GM21447 (cell line): ENCODE results near the gene ETV3.

ENCODE experiments used
- ATAC-seq: cut with Tn5 transposase; IDR thresholded peaks from one replicate; pipeline ENCODE4 v1.9.1; 2021; ENCODE audit not compliant: unreplicated experiment

ETV3 gene

GRCh38 chr1:157162345-157162744 is 24.1 kb upstream of the ETV3 start:
- ATAC-seq, result no peak

- no peak for ATAC-seq
Measured at GRCh38 chr1:157161901-157162300, 23.7 kb upstream of the ETV3 start.

- no peak for ATAC-seq
Measured at GRCh38 chr1:157158967-157159366, 20.8 kb upstream of the ETV3 start.

- no peak for ATAC-seq
Measured at GRCh38 chr1:157157501-157158190, 19.5 kb upstream of the ETV3 start.

- no peak for ATAC-seq
Measured at GRCh38 chr1:157156058-157156541, 17.9 kb upstream of the ETV3 start.

- ATAC-seq, result no peak
Measured at GRCh38 chr1:157155658-157156057, 17.5 kb upstream of the ETV3 start.

- no peak for ATAC-seq
Measured at GRCh38 chr1:157154940-157155514, 16.8 kb upstream of the ETV3 start.

GRCh38 chr1:157154291-157154690 is 16.1 kb upstream of the ETV3 start:
- ATAC-seq, result no peak

GRCh38 chr1:157153746-157154145 is 15.6 kb upstream of the ETV3 start:
- ATAC-seq, result no peak

- no peak for ATAC-seq
Measured at GRCh38 chr1:157152510-157152909, 14.3 kb upstream of the ETV3 start.

GRCh38 chr1:157151506-157151905 is 13.3 kb upstream of the ETV3 start:
- no peak for ATAC-seq

- no peak for ATAC-seq
Measured at GRCh38 chr1:157151073-157151472, 12.9 kb upstream of the ETV3 start.

- no peak for ATAC-seq
Measured at GRCh38 chr1:157150631-157151030, 12.4 kb upstream of the ETV3 start.

- ATAC-seq, result no peak
Measured at GRCh38 chr1:157147906-157148700, 9.9 kb upstream of the ETV3 start.

- no peak for ATAC-seq
Measured at GRCh38 chr1:157147037-157147436, 8.8 kb upstream of the ETV3 start.

GRCh38 chr1:157146244-157146643 is 8.0 kb upstream of the ETV3 start:
- ATAC-seq, result no peak

GRCh38 chr1:157145076-157145475 is 6.9 kb upstream of the ETV3 start:
- no peak for ATAC-seq

- ATAC-seq, result no peak
Measured at GRCh38 chr1:157144509-157144908, 6.3 kb upstream of the ETV3 start.

GRCh38 chr1:157142765-157143423 is 4.7 kb upstream of the ETV3 start:
- ATAC-seq, result no peak

GRCh38 chr1:157142201-157142600 is 4.0 kb upstream of the ETV3 start:
- ATAC-seq, result no peak

GRCh38 chr1:157141212-157141855 is 3.1 kb upstream of the ETV3 start:
- ATAC-seq, result no peak
